DOHH2 (cell line): ENCODE measurements around the gene SHROOM3.

Experiments used
- H3F3A ChIP-seq: fragments of 200-600 bp; sonication (generic), shearing (Covaris generic); 2 replicates; pipeline ENCODE4 v1.6.0; 2016; ENCODE audit warnings: antibody characterized with exemption, mild to moderate bottlenecking; ENCODE audit not compliant: control insufficient read depth, insufficient read depth
- H3K27ac ChIP-seq: fragments of 200-600 bp; sonication (generic); 2 replicates; pipeline ENCODE4 v1.5.1; 2014; ENCODE audit warnings: low read depth, mild to moderate bottlenecking, low read length, moderate library complexity
- H3K27me3 ChIP-seq: fragments of 200-600 bp; sonication (generic); 2 replicates; pipeline ENCODE4 v1.6.1; 2014; ENCODE audit warnings: mild to moderate bottlenecking, low read length, mixed read lengths; ENCODE audit not compliant: control insufficient read depth
- H3K36me3 ChIP-seq: fragments of 200-600 bp; sonication (generic); 2 replicates; pipeline ENCODE4 v1.6.1; 2014; ENCODE audit warnings: mild to moderate bottlenecking, low read length, moderate library complexity, mixed read lengths; ENCODE audit not compliant: control insufficient read depth
- H3K4me1 ChIP-seq: fragments of 200-600 bp; sonication (generic); 2 replicates; pipeline ENCODE4 v1.6.1; 2014; ENCODE audit warnings: mild to moderate bottlenecking, low read length, mixed read lengths; ENCODE audit not compliant: control insufficient read depth
- H3K4me2 ChIP-seq: fragments of 200-600 bp; sonication (generic); 2 replicates; pipeline ENCODE4 v1.6.0; 2014; ENCODE audit warnings: mild to moderate bottlenecking, low read length, moderate library complexity
- H3K4me3 ChIP-seq: fragments of 200-600 bp; sonication (generic); 2 replicates; pipeline ENCODE4 v1.5.1; 2014; ENCODE audit warnings: mild to moderate bottlenecking, low read length, mixed read lengths
- H3K79me2 ChIP-seq: fragments of 200-600 bp; sonication (generic); 2 replicates; pipeline ENCODE4 v1.6.1; 2014; ENCODE audit warnings: mild to moderate bottlenecking, low read length, mixed read lengths; ENCODE audit not compliant: control insufficient read depth
- H3K9me2 ChIP-seq: fragments of 200-600 bp; sonication (generic); replicated peaks from 2 replicates; pipeline ENCODE4 v1.6.1; 2014; ENCODE audit warnings: mild to moderate bottlenecking, low read length, mixed read lengths; ENCODE audit not compliant: control insufficient read depth
- H3K9me3 ChIP-seq: fragments of 200-600 bp; sonication (generic); 2 replicates; pipeline ENCODE4 v1.6.1; 2014; ENCODE audit warnings: antibody characterized with exemption, low read length, mixed read lengths; ENCODE audit not compliant: control insufficient read depth, insufficient read depth
- H4K20me1 ChIP-seq: fragments of 200-600 bp; sonication (generic); 2 replicates; pipeline ENCODE4 v1.6.0; 2014; ENCODE audit warnings: low read depth, mild to moderate bottlenecking, antibody characterized with exemption, low read length, moderate library complexity; ENCODE audit not compliant: control insufficient read depth, insufficient read depth
- CTCF ChIP-seq: fragments of 200-600 bp; sonication (generic); IDR thresholded peaks from one replicate; pipeline ENCODE4 v1.5.1; 2014; ENCODE audit warnings: antibody characterized with exemption, mild to moderate bottlenecking, low read depth, low read length; ENCODE audit not compliant: poor library complexity, severe bottlenecking
- EZH2phosphoT487 ChIP-seq: fragments of 200-600 bp; sonication (generic); IDR thresholded peaks from 2 replicates; pipeline ENCODE4 v1.6.1; 2017; ENCODE audit warnings: borderline replicate concordance, mild to moderate bottlenecking, antibody characterized with exemption, low read length, moderate library complexity, mixed read lengths

The SHROOM3 gene

GRCh38 chr4:76597423-76597979 lies 162.5 kb downstream of the SHROOM3 start:
- Histone ChIP-seq H3K9me2 (no peaks in the 10 kb centered on the region), H3K36me3 (no peaks in the 10 kb centered on the region), H3K4me3 (no peak overlapping the region), H4K20me1 (no peaks in the 10 kb centered on the region), H3K9me3 (no peaks in the 10 kb centered on the region), H3K4me2 (no peak overlapping the region), H3K27ac (no peak overlapping the region), H3F3A (no peaks in the 10 kb centered on the region), H3K27me3 (no peaks in the 10 kb centered on the region), H3K79me2 (no peaks in the 10 kb centered on the region), H3K4me1 (no peaks in the 10 kb centered on the region)
- TF ChIP-seq EZH2phosphoT487 (no peak), CTCF (no peak)

- Histone ChIP-seq H3K9me3 (no peaks in the 10 kb centered on the region), H3K79me2 (no peaks in the 10 kb centered on the region), H3F3A (no peaks in the 10 kb centered on the region), H3K9me2 (no peaks in the 10 kb centered on the region), H3K4me3 (no peak overlapping the region), H3K27ac (no peak overlapping the region), H4K20me1 (no peaks in the 10 kb centered on the region), H3K27me3 (no peaks in the 10 kb centered on the region), H3K4me1 (no peaks in the 10 kb centered on the region), H3K4me2 (no peak overlapping the region), H3K36me3 (no peaks in the 10 kb centered on the region)
- TF ChIP-seq EZH2phosphoT487: no peak
- TF ChIP-seq CTCF: no peak
These were observed 165.4 kb downstream of the SHROOM3 start for GRCh38 chr4:76600447-76600846.

- Histone ChIP-seq H3F3A (no peaks in the 10 kb centered on the region), H3K27ac (no peak overlapping the region), H3K4me1 (no peaks in the 10 kb centered on the region), H3K9me2 (no peaks in the 10 kb centered on the region), H3K9me3 (no peaks in the 10 kb centered on the region), H3K79me2 (no peaks in the 10 kb centered on the region), H3K27me3 (no peaks in the 10 kb centered on the region), H4K20me1 (no peaks in the 10 kb centered on the region), H3K36me3 (no peaks in the 10 kb centered on the region), H3K4me3 (no peak overlapping the region), H3K4me2 (no peak overlapping the region)
- no peak for TF ChIP-seq CTCF
- TF ChIP-seq EZH2phosphoT487: no peak
These were observed 166.8 kb downstream of the SHROOM3 start for GRCh38 chr4:76601791-76602190.
